DOHH2 (cell line): ENCODE measurements around the gene OCA2.

Source experiments
- H3F3A ChIP-seq: fragments of 200-600 bp; sonication (generic), shearing (Covaris generic); 2 replicates; pipeline ENCODE4 v1.6.0; 2016; ENCODE audit warnings: antibody characterized with exemption, mild to moderate bottlenecking; ENCODE audit not compliant: control insufficient read depth, insufficient read depth
- H3K27ac ChIP-seq: fragments of 200-600 bp; sonication (generic); 2 replicates; pipeline ENCODE4 v1.5.1; 2014; ENCODE audit warnings: low read depth, mild to moderate bottlenecking, low read length, moderate library complexity
- H3K27me3 ChIP-seq: fragments of 200-600 bp; sonication (generic); 2 replicates; pipeline ENCODE4 v1.6.1; 2014; ENCODE audit warnings: mild to moderate bottlenecking, low read length, mixed read lengths; ENCODE audit not compliant: control insufficient read depth
- H3K36me3 ChIP-seq: fragments of 200-600 bp; sonication (generic); 2 replicates; pipeline ENCODE4 v1.6.1; 2014; ENCODE audit warnings: mild to moderate bottlenecking, low read length, moderate library complexity, mixed read lengths; ENCODE audit not compliant: control insufficient read depth
- H3K4me1 ChIP-seq: fragments of 200-600 bp; sonication (generic); 2 replicates; pipeline ENCODE4 v1.6.1; 2014; ENCODE audit warnings: mild to moderate bottlenecking, low read length, mixed read lengths; ENCODE audit not compliant: control insufficient read depth
- H3K4me2 ChIP-seq: fragments of 200-600 bp; sonication (generic); 2 replicates; pipeline ENCODE4 v1.6.0; 2014; ENCODE audit warnings: mild to moderate bottlenecking, low read length, moderate library complexity
- H3K4me3 ChIP-seq: fragments of 200-600 bp; sonication (generic); 2 replicates; pipeline ENCODE4 v1.5.1; 2014; ENCODE audit warnings: mild to moderate bottlenecking, low read length, mixed read lengths
- H3K79me2 ChIP-seq: fragments of 200-600 bp; sonication (generic); 2 replicates; pipeline ENCODE4 v1.6.1; 2014; ENCODE audit warnings: mild to moderate bottlenecking, low read length, mixed read lengths; ENCODE audit not compliant: control insufficient read depth
- H3K9me2 ChIP-seq: fragments of 200-600 bp; sonication (generic); replicated peaks from 2 replicates; pipeline ENCODE4 v1.6.1; 2014; ENCODE audit warnings: mild to moderate bottlenecking, low read length, mixed read lengths; ENCODE audit not compliant: control insufficient read depth
- H3K9me3 ChIP-seq: fragments of 200-600 bp; sonication (generic); 2 replicates; pipeline ENCODE4 v1.6.1; 2014; ENCODE audit warnings: antibody characterized with exemption, low read length, mixed read lengths; ENCODE audit not compliant: control insufficient read depth, insufficient read depth
- H4K20me1 ChIP-seq: fragments of 200-600 bp; sonication (generic); 2 replicates; pipeline ENCODE4 v1.6.0; 2014; ENCODE audit warnings: low read depth, mild to moderate bottlenecking, antibody characterized with exemption, low read length, moderate library complexity; ENCODE audit not compliant: control insufficient read depth, insufficient read depth
- EZH2phosphoT487 ChIP-seq: fragments of 200-600 bp; sonication (generic); IDR thresholded peaks from 2 replicates; pipeline ENCODE4 v1.6.1; 2017; ENCODE audit warnings: borderline replicate concordance, mild to moderate bottlenecking, antibody characterized with exemption, low read length, moderate library complexity, mixed read lengths
- TF ChIP-seq, protein P1 (sequence below): fragments of 200-600 bp; sonication (generic); IDR thresholded peaks from one replicate; pipeline ENCODE4 v1.5.1; 2014; ENCODE audit warnings: antibody characterized with exemption, mild to moderate bottlenecking, low read depth, low read length; ENCODE audit not compliant: poor library complexity, severe bottlenecking

The OCA2 gene

DNA sequence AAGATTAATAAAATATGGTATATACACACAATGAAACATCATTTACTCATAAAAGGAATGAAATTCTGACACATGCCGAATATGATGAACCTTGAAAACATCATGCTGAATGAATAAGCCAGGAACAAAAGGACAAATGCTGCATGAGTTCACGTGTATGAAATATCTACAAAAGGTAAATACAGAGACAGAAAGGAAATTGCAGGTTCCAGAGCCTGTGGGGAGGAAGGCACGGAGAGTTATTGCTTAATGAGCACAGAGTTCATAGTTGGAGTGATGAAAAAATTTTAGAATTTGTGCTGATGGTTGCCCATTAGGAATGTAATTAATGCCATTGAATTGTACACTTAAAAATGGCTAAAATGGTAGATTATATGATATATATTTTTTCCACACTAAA is 49.5 kb downstream of the OCA2 start:
- no peaks in the 10 kb centered on the region; the same call in 1 of the 2 replicates for H3K9me2 ChIP-seq
- no peaks in the 10 kb centered on the region for H4K20me1 ChIP-seq
- no peaks in the 10 kb centered on the region for H3K36me3 ChIP-seq
- H3K4me1 ChIP-seq = no peaks in the 10 kb centered on the region
- H3K4me2 ChIP-seq = no peak overlapping the region
- H3K27ac ChIP-seq = no peak overlapping the region
- no peaks in the 10 kb centered on the region for H3K79me2 ChIP-seq
- no peaks in the 10 kb centered on the region for H3K27me3 ChIP-seq
- TF ChIP-seq EZH2phosphoT487 = no peak
- TF ChIP-seq, protein P1, sequence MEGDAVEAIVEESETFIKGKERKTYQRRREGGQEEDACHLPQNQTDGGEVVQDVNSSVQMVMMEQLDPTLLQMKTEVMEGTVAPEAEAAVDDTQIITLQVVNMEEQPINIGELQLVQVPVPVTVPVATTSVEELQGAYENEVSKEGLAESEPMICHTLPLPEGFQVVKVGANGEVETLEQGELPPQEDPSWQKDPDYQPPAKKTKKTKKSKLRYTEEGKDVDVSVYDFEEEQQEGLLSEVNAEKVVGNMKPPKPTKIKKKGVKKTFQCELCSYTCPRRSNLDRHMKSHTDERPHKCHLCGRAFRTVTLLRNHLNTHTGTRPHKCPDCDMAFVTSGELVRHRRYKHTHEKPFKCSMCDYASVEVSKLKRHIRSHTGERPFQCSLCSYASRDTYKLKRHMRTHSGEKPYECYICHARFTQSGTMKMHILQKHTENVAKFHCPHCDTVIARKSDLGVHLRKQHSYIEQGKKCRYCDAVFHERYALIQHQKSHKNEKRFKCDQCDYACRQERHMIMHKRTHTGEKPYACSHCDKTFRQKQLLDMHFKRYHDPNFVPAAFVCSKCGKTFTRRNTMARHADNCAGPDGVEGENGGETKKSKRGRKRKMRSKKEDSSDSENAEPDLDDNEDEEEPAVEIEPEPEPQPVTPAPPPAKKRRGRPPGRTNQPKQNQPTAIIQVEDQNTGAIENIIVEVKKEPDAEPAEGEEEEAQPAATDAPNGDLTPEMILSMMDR = no peak
- no peak overlapping the region for H3K4me3 ChIP-seq
- no peaks in the 10 kb centered on the region for H3F3A ChIP-seq
- H3K9me3 ChIP-seq = no peaks in the 10 kb centered on the region

DNA sequence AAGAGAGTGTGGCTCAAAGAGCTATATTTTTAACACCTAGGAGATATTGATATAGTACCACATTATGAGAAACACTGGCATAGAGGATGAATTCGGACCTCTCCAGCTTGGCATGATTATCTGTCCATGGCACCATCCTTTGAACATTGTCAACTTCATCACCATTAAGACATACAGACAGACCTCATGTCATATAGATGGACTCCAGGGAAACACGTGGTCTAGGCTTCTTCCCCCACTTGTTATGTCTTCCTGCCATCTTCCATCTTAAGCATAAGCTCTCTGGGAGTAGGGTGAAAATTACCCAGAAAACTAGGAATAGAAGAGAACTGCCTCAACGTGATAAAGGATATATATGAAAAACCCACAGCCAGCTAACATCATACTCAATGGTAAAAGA is 51.8 kb downstream of the OCA2 start:
- Histone ChIP-seq H3K4me2 (no peak overlapping the region), H3F3A (no peaks in the 10 kb centered on the region), H3K9me2 (no peaks in the 10 kb centered on the region; the same call in 1 of the 2 replicates), H4K20me1 (no peaks in the 10 kb centered on the region), H3K4me1 (no peaks in the 10 kb centered on the region), H3K9me3 (no peaks in the 10 kb centered on the region), H3K79me2 (no peaks in the 10 kb centered on the region), H3K4me3 (no peak overlapping the region), H3K27ac (no peak overlapping the region), H3K27me3 (no peaks in the 10 kb centered on the region), H3K36me3 (no peaks in the 10 kb centered on the region)
- TF ChIP-seq, protein P1 = no peak
- no peak for TF ChIP-seq EZH2phosphoT487

DNA sequence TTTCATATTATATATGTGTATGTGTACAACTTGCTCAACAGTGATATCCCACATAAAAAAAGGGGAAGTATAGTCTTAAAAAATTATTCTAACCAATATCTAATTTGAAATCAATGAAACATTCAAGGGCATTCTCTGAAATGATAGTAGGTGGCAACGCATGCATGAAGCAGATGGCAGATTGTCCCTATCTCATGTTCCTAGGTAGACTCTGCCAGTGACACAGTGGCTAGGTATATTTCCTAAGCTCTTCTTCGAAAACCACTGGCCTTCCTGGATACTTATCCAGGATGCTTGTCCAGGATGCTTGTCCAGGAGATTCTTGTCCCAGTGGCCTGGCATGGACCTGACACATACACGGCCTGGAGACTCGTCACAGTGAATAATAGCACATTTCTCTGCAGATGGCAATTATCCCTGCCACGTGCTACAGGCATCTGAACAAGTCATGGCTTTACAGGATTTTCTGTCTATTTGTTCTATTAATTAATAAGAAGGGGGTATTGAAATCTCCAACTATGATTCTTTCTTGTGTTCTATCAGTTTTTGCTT is 54.9 kb downstream of the OCA2 start:
- TF ChIP-seq EZH2phosphoT487 = no peak
- TF ChIP-seq, protein P1 = no peak
- H3K9me2 ChIP-seq = no peaks in the 10 kb centered on the region; the same call in 1 of the 2 replicates
- H3F3A ChIP-seq = no peaks in the 10 kb centered on the region
- no peaks in the 10 kb centered on the region for H3K79me2 ChIP-seq
- no peaks in the 10 kb centered on the region for H3K4me1 ChIP-seq
- H3K9me3 ChIP-seq = no peaks in the 10 kb centered on the region
- no peak overlapping the region for H3K4me3 ChIP-seq
- no peaks in the 10 kb centered on the region for H3K36me3 ChIP-seq
- no peak overlapping the region for H3K27ac ChIP-seq
- no peaks in the 10 kb centered on the region for H4K20me1 ChIP-seq
- no peaks in the 10 kb centered on the region for H3K27me3 ChIP-seq
- no peak overlapping the region for H3K4me2 ChIP-seq

DNA sequence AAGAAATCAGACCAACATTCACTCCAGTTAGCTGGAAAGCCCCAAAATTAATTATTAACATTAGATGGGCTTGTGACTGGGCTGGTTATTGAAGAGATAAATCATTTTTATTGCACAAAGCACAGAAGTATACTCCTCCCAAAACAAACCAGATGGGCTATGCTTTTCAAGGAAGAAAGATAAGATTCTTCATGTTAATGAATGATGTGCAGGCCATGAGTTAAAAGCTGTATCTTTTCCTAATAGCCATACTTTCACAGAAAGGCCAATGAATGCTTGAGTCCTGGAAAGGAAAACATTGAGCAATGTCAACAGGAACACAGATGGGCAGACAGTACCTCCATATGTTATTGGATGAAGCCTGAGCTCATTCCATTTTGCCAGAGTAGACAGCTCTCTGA is 55.4 kb downstream of the OCA2 start:
- Histone ChIP-seq H4K20me1 (no peaks in the 10 kb centered on the region), H3F3A (no peaks in the 10 kb centered on the region), H3K9me3 (no peaks in the 10 kb centered on the region), H3K9me2 (no peaks in the 10 kb centered on the region; the same call in 1 of the 2 replicates), H3K36me3 (no peaks in the 10 kb centered on the region), H3K27me3 (no peaks in the 10 kb centered on the region), H3K27ac (no peak overlapping the region), H3K4me1 (no peaks in the 10 kb centered on the region), H3K79me2 (no peaks in the 10 kb centered on the region), H3K4me2 (no peak overlapping the region), H3K4me3 (no peak overlapping the region)
- no peak for TF ChIP-seq EZH2phosphoT487
